ENCODE results near the gene DELE1. TPM values are rescaled to one million over a fixed set of nuclear protein-coding genes. Genes with fewer than 3 reads are reported as not detected.

Gene DELE1, protein sequence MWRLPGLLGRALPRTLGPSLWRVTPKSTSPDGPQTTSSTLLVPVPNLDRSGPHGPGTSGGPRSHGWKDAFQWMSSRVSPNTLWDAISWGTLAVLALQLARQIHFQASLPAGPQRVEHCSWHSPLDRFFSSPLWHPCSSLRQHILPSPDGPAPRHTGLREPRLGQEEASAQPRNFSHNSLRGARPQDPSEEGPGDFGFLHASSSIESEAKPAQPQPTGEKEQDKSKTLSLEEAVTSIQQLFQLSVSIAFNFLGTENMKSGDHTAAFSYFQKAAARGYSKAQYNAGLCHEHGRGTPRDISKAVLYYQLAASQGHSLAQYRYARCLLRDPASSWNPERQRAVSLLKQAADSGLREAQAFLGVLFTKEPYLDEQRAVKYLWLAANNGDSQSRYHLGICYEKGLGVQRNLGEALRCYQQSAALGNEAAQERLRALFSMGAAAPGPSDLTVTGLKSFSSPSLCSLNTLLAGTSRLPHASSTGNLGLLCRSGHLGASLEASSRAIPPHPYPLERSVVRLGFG
- total RNA-seq, result 10 to 100 TPM; 38.8 to 92.3 (median 62.5) TPM

DNA sequence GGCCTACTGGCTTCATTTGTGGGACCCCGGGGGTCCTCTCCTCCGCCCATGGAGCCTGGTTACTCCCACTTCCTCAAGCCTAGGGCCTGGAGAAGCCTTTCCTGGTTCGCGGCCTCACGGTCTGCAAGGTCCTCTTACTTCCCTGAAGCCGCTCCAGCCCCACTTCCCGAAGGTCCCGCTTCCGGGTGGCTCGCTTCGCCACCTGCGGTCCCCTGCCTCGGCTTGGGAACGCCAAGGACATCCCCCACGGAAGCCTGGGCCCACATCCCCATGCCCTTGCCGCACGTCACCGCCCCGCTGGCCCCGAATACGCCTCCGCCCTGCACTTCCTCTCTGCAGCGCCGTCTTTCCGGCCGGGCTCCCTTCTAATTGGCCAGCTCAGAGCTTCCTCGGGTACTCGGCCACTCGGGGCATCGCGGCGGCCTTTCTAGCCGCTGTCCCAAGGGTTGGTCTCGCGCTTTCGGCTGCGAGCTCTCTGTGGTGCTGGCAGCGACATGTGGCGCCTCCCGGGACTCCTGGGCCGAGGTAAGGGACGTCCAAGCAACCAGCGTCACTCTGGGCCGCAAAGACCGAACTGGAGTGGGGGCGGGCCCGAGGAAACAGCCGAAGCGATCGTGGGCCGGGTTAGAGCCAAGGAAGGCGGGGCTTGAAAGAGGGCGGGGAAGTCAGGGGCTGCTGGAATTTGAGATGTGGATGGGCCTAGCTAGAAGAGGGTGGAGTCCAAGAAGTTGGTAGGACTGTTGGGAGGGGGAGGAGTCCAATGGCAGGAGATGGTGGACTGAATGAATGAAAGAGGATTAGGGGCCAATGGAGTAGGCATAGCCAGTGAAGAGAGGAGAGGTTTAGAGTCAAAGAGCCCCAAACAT, at the start of gene DELE1:
TSS of gene DELE1 (plus strand) at position 424 of the 866 bp plus-strand sequence. CDS start at position 495, 71 bp downstream.
- Histone ChIP-seq H3K36me3 (peaks cover 0 to 40% of the 10 kb centered on the region in 2 donors), H3K4me3 (peak within 1 kb of the TSS; percentile 64 to 73), H3K9me3 (no peaks in the 10 kb centered on the region), H3K27me3 (no peaks in the 10 kb centered on the region), H3K27ac (peak within 1 kb of the TSS; percentile 84 to 97 (median 96)), H3K4me1 (peaks cover 3 to 55% (median 13%) of the 10 kb centered on the region in 3 donors)
- peak; percentile 99 for ATAC-seq
- TF ChIP-seq POLR2A (IDR thresholded peaks at IDR 0.05), result peak; percentile 73 to 82
- TF ChIP-seq, protein P1, sequence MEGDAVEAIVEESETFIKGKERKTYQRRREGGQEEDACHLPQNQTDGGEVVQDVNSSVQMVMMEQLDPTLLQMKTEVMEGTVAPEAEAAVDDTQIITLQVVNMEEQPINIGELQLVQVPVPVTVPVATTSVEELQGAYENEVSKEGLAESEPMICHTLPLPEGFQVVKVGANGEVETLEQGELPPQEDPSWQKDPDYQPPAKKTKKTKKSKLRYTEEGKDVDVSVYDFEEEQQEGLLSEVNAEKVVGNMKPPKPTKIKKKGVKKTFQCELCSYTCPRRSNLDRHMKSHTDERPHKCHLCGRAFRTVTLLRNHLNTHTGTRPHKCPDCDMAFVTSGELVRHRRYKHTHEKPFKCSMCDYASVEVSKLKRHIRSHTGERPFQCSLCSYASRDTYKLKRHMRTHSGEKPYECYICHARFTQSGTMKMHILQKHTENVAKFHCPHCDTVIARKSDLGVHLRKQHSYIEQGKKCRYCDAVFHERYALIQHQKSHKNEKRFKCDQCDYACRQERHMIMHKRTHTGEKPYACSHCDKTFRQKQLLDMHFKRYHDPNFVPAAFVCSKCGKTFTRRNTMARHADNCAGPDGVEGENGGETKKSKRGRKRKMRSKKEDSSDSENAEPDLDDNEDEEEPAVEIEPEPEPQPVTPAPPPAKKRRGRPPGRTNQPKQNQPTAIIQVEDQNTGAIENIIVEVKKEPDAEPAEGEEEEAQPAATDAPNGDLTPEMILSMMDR (IDR thresholded peaks at IDR 0.05), result peak in 2 of 4 experiments; percentile 12 to 19
- TF ChIP-seq EP300 (IDR thresholded peaks at IDR 0.05), result no peak
- TF ChIP-seq POLR2AphosphoS5 (IDR thresholded peaks at IDR 0.05), result peak; percentile 81
- 0 to 2% methylated on average over 7 to 16 of the region's 53 CpGs for WGBS, 2 donors (ENCODE audit: low coverage in 1 of 2)

DNA sequence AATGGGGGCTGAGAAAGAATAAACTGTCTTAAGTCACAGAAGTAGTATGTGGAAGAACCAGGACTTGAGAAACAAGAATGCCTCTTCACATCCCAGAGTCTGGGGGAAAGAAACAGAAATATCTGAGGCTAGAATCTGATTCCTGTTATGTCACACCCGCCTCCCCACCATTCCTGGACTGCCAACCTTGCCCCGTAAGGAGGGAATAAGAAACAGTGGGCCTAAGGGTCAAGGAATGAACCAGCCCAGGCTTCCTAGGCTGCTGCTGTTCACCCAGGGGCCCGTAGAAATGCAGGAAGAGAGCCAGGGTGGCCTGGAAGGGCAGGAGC, 49.8 kb upstream of the DELE1 start:
- H3K4me3 ChIP-seq, result peak overlapping the region in 1 of 2 donors; percentile 80
- TF ChIP-seq POLR2A (IDR thresholded peaks at IDR 0.05), result no peak
- peak overlapping the region in 3 of 4 donors; percentile 57 to 81 (median 59) for H3K27ac ChIP-seq
- WGBS, 2 donors (ENCODE audit: low coverage in 1 of 2), result 61 to 63% methylated on average over 1 to 3 of the region's 3 CpGs
- peaks cover 0 to 64% (median 16%) of the 10 kb centered on the region in 3 donors for H3K4me1 ChIP-seq
- peaks cover 88% of the 10 kb centered on the region for H3K27me3 ChIP-seq
- no peaks in the 10 kb centered on the region for H3K36me3 ChIP-seq
- no peak for ATAC-seq
- no peaks in the 10 kb centered on the region for H3K9me3 ChIP-seq

DNA sequence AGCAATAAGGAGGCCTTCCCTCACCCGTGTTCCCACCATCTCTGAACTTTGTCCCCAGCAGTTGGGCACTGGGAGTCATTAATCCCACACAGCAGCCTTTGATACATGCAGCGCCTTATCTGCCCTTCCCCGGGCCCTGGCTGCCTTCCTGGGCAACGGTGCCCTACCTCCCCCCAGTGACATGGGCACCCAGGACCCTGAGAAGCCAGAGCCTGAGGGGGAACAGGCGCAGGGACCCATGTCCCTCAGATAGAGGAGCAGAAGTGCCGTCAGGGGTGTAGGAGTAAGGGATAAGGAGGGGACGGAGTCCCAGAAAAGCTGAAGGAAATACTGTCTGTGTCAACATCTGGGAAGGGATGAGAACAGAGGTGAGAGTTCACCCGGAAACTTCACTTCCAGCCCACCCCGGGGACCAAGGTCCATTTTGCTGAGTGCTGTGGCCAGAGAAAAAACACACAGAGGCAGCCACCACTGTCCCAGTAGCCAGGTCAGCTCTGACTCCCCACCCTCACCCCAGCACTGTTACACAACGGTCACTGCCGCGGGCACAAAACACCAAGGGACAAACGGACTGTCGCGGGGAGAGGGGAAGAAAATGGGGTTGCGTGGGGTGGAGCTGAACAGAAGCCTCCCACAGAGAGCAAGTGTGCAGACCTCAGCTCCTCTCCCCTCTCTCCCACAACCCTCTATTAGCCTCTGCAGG, 49.3 kb upstream of the DELE1 start:
- Histone ChIP-seq H3K4me3 (peak overlapping the region in 1 of 2 donors; percentile 80), H3K27me3 (peaks cover 83% of the 10 kb centered on the region), H3K27ac (peak overlapping the region in 3 of 4 donors; percentile 57 to 81 (median 59)), H3K4me1 (peaks cover 0 to 70% (median 16%) of the 10 kb centered on the region in 3 donors), H3K36me3 (no peaks in the 10 kb centered on the region), H3K9me3 (no peaks in the 10 kb centered on the region)
- WGBS, 2 donors (ENCODE audit: low coverage in 1 of 2), result 35 to 45% methylated on average over 10 to 11 of the region's 16 CpGs
- ATAC-seq, result no peak
- TF ChIP-seq EP300 (IDR thresholded peaks at IDR 0.05) (no peak), POLR2A (IDR thresholded peaks at IDR 0.05) (no peak), POLR2AphosphoS5 (IDR thresholded peaks at IDR 0.05) (no peak)
- TF ChIP-seq, protein P1 (IDR thresholded peaks at IDR 0.05), result no peak

DNA sequence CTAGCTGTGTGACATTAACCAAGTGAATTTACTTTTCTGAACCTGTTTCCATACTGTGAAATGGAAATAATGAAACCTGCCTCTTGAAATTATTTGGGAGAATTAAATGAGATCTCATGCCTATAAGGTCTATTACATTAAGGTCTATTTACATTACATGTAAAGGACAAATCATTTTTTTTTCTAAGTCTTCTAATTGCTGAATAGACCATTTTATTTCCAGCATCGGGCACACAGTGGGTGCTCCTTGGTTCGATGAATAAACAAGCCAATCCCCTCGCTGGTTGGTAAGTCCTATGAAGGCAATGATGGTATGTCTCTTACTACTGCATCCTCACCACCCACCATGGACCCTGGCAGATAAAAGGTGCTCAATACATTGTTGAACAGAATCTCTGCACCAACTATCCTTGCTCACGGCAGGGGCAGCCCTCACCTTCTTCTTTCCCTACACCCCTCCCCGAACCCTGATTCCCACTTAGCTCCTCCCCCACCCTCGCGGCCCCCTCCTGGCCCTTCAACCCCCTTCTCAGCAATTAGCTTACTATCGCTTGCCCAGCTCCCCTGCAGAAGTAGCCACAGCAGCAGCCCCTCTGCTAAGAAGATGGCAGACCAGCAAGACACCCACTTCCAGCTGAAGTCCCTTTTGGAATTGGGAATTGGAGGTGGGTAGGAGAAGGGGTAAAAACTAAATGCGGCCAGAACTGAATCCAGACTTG, 48.5 kb upstream of the DELE1 start:
- ATAC-seq, result no peak
- WGBS, 2 donors (ENCODE audit: low coverage in 1 of 2), result 8% methylated on average over 2 to 5 of the region's 9 CpGs
- Histone ChIP-seq H3K4me3 (peak overlapping the region; percentile 22 to 80), H3K9me3 (no peaks in the 10 kb centered on the region), H3K4me1 (peaks cover 0 to 77% (median 16%) of the 10 kb centered on the region in 3 donors), H3K27me3 (peaks cover 85% of the 10 kb centered on the region), H3K27ac (peak overlapping the region in 3 of 4 donors; percentile 57 to 85 (median 81)), H3K36me3 (no peaks in the 10 kb centered on the region)
- TF ChIP-seq POLR2A (IDR thresholded peaks at IDR 0.05), result no peak
- TF ChIP-seq, protein P1 (IDR thresholded peaks at IDR 0.05), result no peak
- TF ChIP-seq EP300 (IDR thresholded peaks at IDR 0.05), result no peak
- no peak for TF ChIP-seq POLR2AphosphoS5 (IDR thresholded peaks at IDR 0.05)

Measured in gastroesophageal sphincter (tissue), 4 donors.